Endothelial cell of umbilical vein (primary cell): ENCODE measurements around the gene NTSR1. TPM values are rescaled to one million over a fixed set of nuclear protein-coding genes. Genes with fewer than 3 reads are reported as not detected.

Source experiments
- BruUV-seq: library from RNA; stranded (reverse); fragments of 400-500 nt; replicated peaks from 2 replicates; lab custom pipeline; 2021; lab: Mats Ljungman, UMichigan
- CTCF ChIA-PET: fragments of 300-600, 350-600 bp; sonication (Branson Sonifier 250); formaldehyde crosslinking; loops from one replicate; lab custom pipeline; 2021; ENCODE audit warnings: antibody characterized with exemption, inconsistent platforms; lab: Charles Lee
- POLR2A ChIA-PET: fragments of 300-600, 350-600 bp; sonication (Branson Sonifier 250); formaldehyde crosslinking; loops from one replicate; lab custom pipeline; 2021; ENCODE audit warnings: antibody characterized with exemption, inconsistent platforms; lab: Charles Lee
- DNase-seq: peaks from one replicate; pipeline ENCODE4 v3.0.0-alpha.2; 2011; ENCODE audit warnings: low read depth, low spot score
- FAIRE-seq: peaks from 2 replicates; lab custom pipeline; 2011; peaks lifted over from hg19 to GRCh38; lab: Jason Lieb, UNC
- H2AFZ ChIP-seq: 2 replicates; pipeline ENCODE4 v1.6.0; 2012; ENCODE audit warnings: low read depth, low read length, control low read depth, inconsistent platforms
- H3K27ac ChIP-seq: 2 replicates; pipeline ENCODE4 v1.5.1; 2011; ENCODE audit warnings: low read depth, mild to moderate bottlenecking, control low read depth, low read length, moderate library complexity; ENCODE audit not compliant: insufficient read depth
- H3K27me3 ChIP-seq, 2 experiments: 2 replicates each; pipeline versions ENCODE4 v1.6.0 to v1.6.1; 2011; ENCODE audit warnings: low read length in 2 of 2, mixed read lengths in 1 of 2; ENCODE audit not compliant: control insufficient read depth in 2 of 2, insufficient read depth in 2 of 2
- H3K36me3 ChIP-seq, 2 experiments: 2 replicates in 1 of 2; 3 replicates in 1 of 2; pipeline ENCODE4 v1.5.1; 2011; ENCODE audit warnings: low read length in 2 of 2, mild to moderate bottlenecking in 1 of 2, moderate library complexity in 1 of 2; ENCODE audit not compliant: control insufficient read depth in 2 of 2, insufficient read depth in 2 of 2; ENCODE audit errors: extremely low read depth in 1 of 2
- H3K4me1 ChIP-seq: 3 replicates; pipeline ENCODE4 v1.5.1; 2011; ENCODE audit warnings: mild to moderate bottlenecking, low read length; ENCODE audit not compliant: control insufficient read depth, insufficient read depth; ENCODE audit errors: extremely low read depth
- H3K4me2 ChIP-seq: 2 replicates; pipeline ENCODE4 v1.6.1; 2011; ENCODE audit warnings: low read length, control low read depth, mixed read lengths; ENCODE audit not compliant: insufficient read depth
- H3K4me3 ChIP-seq, 3 experiments: fragments of 200-600 bp in 1 of 3; sonication (generic), shearing (Covaris generic) in 1 of 3; replicated peaks in 1 of 3; 2 replicates each; pipeline ENCODE4 v1.5.1; 2011 to 2016; ENCODE audit warnings: control low read depth in 3 of 3, low read length in 3 of 3, mild to moderate bottlenecking in 2 of 3, inconsistent platforms in 1 of 3, low read depth in 1 of 3, moderate library complexity in 1 of 3; ENCODE audit not compliant: insufficient read depth in 1 of 3
- H3K79me2 ChIP-seq: 2 replicates; pipeline ENCODE4 v1.6.0; 2012; ENCODE audit warnings: low read length, inconsistent platforms; ENCODE audit not compliant: control insufficient read depth, insufficient read depth
- H3K9ac ChIP-seq: replicated peaks from 2 replicates; pipeline ENCODE3; 2011; ENCODE audit warnings: low read length, control low read depth; ENCODE audit not compliant: insufficient read depth; ENCODE audit errors: extremely low read depth
- H3K9me1 ChIP-seq: replicated peaks from 3 replicates; pipeline ENCODE4 v1.6.0; 2011; ENCODE audit warnings: mild to moderate bottlenecking, low read length; ENCODE audit not compliant: control insufficient read depth, insufficient read depth; ENCODE audit errors: extremely low read depth
- H3K9me3 ChIP-seq: replicated peaks from 2 replicates; pipeline ENCODE4 v1.5.1; 2012; ENCODE audit warnings: low read length, inconsistent platforms; ENCODE audit not compliant: control insufficient read depth, insufficient read depth
- H4K20me1 ChIP-seq: replicated peaks from 2 replicates; pipeline ENCODE3; 2011; ENCODE audit warnings: mild to moderate bottlenecking, low read length; ENCODE audit not compliant: control insufficient read depth, insufficient read depth; ENCODE audit errors: extremely low read depth
- FOS ChIP-seq: IDR thresholded peaks from 2 replicates; pipeline ENCODE4 v1.6.1; 2011; ENCODE audit warnings: mild to moderate bottlenecking, low read length, moderate library complexity, borderline replicate concordance; ENCODE audit not compliant: insufficient read depth
- JUN ChIP-seq: IDR thresholded peaks from 2 replicates; pipeline ENCODE4 v1.6.1; 2011; ENCODE audit warnings: borderline replicate concordance, low read depth; ENCODE audit not compliant: insufficient read length, insufficient read depth
- MYC ChIP-seq: IDR thresholded peaks from one replicate; pipeline ENCODE4 v1.6.1; 2011; ENCODE audit warnings: mild to moderate bottlenecking, low read depth, low read length
- POLR2AphosphoS5 ChIP-seq: IDR thresholded peaks from 2 replicates; pipeline ENCODE4 v1.6.1; 2012; ENCODE audit warnings: low read depth, mild to moderate bottlenecking, control low read depth, low read length, moderate library complexity; ENCODE audit not compliant: insufficient read depth
- dilution Hi-C: fragments of 300-500 bp; cut with MboI; formaldehyde crosslinking; loops from one replicate; pipeline ENCODE4 v1.15.0; 2019; ENCODE audit warnings: low sequenced_read_pairs; ENCODE audit not compliant: extremely low pct_ligation_motif_present
- intact Hi-C: fragments of 100-400 bp; cut with micrococcal nuclease; formaldehyde crosslinking; loops from one replicate; pipeline ENCODE4 v1.10.0; 2022
- polyA plus RNA-seq, 4 experiments: library from polyadenylated mRNA; depleted of rRNA in 3 of 4; stranded (reverse) in 3 of 4; unstranded in 1 of 4; fragments of >200 nt; gene quantifications; 2 replicates each; pipeline versions ENCODE4 v1.2.1 to v1.2.3, GENCODE V29; 2011 to 2012; ENCODE audit warnings: missing spikeins in 1 of 4
- total RNA-seq: library from RNA; stranded (reverse); gene quantifications from 2 replicates; pipeline ENCODE4 v1.2.3, GENCODE V29; 2021
- TF ChIP-seq, protein P1 (sequence below): IDR thresholded peaks from 2 replicates; pipeline ENCODE4 v1.6.1; 2011; ENCODE audit not compliant: insufficient read depth, insufficient read length
- TF ChIP-seq, protein P2 (sequence below), 2 donors: IDR thresholded peaks; 1 replicate in 1 of 2; 2 replicates in 1 of 2; pipeline ENCODE4 v1.5.1; 2011; ENCODE audit warnings: low read length in 2 of 2, mild to moderate bottlenecking in 2 of 2, moderate library complexity in 2 of 2, control low read depth in 1 of 2, inconsistent platforms in 1 of 2, low read depth in 1 of 2; ENCODE audit not compliant: insufficient read depth in 1 of 2; ENCODE audit errors: extremely low read depth in 1 of 2

The NTSR1 gene
- total and polyA plus RNA-seq, 2 donors (not counting 3 experiments of a cell fraction or from before 2014, with no cell fraction given) = 0.14 to 2.1 TPM

GRCh38 chr20:62688083-62688482 lies 20.6 kb upstream of the NTSR1 start:
- dilution Hi-C loops (no loop called here), intact Hi-C loops (loop anchor here (2.0 kb wide), 1 partner anchor 15 kb away; no protein-coding TSS in a partner anchor)
- Histone ChIP-seq H3K4me1 (no peaks in the 10 kb centered on the region), H2AFZ (no peak overlapping the region), H3K27me3 (peaks cover 0 to 2% of the 10 kb centered on the region in 2 experiments), H4K20me1 (no peaks in the 10 kb centered on the region), H3K36me3 (no peaks in the 10 kb centered on the region), H3K9me3 (no peaks in the 10 kb centered on the region), H3K4me2 (no peak overlapping the region), H3K27ac (no peak overlapping the region), H3K79me2 (no peaks in the 10 kb centered on the region), H3K4me3 (no peak overlapping the region), H3K9ac (no peak overlapping the region), H3K9me1 (no peaks in the 10 kb centered on the region)
- ChIA-PET CTCF (interaction anchor here (0.7 to 2.5 kb wide), 18 partner anchors 7 to 321 kb away, joined by 3 to 63 read pairs (median 5); no protein-coding TSS in a partner anchor), POLR2A (interaction anchor here (0.6 kb wide), 1 partner anchor 10 kb away, joined by 3 read pairs; no protein-coding TSS in a partner anchor)
- no peak for FAIRE-seq
- DNase-seq = no peak
- no peak for TF ChIP-seq POLR2AphosphoS5
- TF ChIP-seq, protein P1, sequence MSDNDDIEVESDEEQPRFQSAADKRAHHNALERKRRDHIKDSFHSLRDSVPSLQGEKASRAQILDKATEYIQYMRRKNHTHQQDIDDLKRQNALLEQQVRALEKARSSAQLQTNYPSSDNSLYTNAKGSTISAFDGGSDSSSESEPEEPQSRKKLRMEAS = no peak
- no peak for TF ChIP-seq FOS
- TF ChIP-seq JUN = no peak
- TF ChIP-seq MYC = no peak
- TF ChIP-seq, protein P2, sequence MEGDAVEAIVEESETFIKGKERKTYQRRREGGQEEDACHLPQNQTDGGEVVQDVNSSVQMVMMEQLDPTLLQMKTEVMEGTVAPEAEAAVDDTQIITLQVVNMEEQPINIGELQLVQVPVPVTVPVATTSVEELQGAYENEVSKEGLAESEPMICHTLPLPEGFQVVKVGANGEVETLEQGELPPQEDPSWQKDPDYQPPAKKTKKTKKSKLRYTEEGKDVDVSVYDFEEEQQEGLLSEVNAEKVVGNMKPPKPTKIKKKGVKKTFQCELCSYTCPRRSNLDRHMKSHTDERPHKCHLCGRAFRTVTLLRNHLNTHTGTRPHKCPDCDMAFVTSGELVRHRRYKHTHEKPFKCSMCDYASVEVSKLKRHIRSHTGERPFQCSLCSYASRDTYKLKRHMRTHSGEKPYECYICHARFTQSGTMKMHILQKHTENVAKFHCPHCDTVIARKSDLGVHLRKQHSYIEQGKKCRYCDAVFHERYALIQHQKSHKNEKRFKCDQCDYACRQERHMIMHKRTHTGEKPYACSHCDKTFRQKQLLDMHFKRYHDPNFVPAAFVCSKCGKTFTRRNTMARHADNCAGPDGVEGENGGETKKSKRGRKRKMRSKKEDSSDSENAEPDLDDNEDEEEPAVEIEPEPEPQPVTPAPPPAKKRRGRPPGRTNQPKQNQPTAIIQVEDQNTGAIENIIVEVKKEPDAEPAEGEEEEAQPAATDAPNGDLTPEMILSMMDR (IDR thresholded peaks at IDR 0.05; ENCODE audit: extremely low read depth in 1 of 2, insufficient read depth in 1 of 2, low read depth in 1 of 2, low read length in 2 of 2) = no peak
- no TSS peak for BruUV-seq
